Stomach (tissue), 4 donors: ENCODE results near the gene ETV1.

Experiments used
- CTCF ChIP-seq, 7 experiments: fragments of 450-650 bp in 4 of 7; fragments of 200-600 bp in 3 of 7; sonication (generic) in 3 of 7; IDR thresholded peaks; one replicate each; pipeline ENCODE4 v1.5.1; 2016 to 2019; ENCODE audit warnings: antibody characterized with exemption in 7 of 7, control low read depth in 2 of 7, mild to moderate bottlenecking in 1 of 7
- POLR2AphosphoS5 ChIP-seq, 3 donors: sonication (generic); formaldehyde crosslinking; IDR thresholded peaks; one replicate each; pipeline ENCODE4 v1.6.1; 2016; ENCODE audit warnings: antibody characterized with exemption in 3 of 3

- TF ChIP-seq CTCF (IDR thresholded peaks at IDR 0.05) (no peak), POLR2AphosphoS5 (IDR thresholded peaks at IDR 0.05) (no peak)
Observed at GRCh38 chr7:13948019-13948801, 41.3 kb downstream of the ETV1 start.
